ENCODE measurements around the gene TPO. TPM values are rescaled to one million over a fixed set of nuclear protein-coding genes. Genes with fewer than 3 reads are reported as not detected.
"Not testable (repeated sequence)": the region's sequence is repeated elsewhere in the genome, so short reads cannot be mapped to it uniquely, and the experiment has no call there.

Gene TPO
- total RNA-seq, 3 donors from 2014 or later, result 1.3 to 5.7 (median 2.3) TPM

GRCh38 chr2:1378456-1379150, 34.7 kb upstream of the TPO start:
- DNase-seq (no peak), ATAC-seq (no peak)
- no peak for TF ChIP-seq CTCF (IDR thresholded peaks at IDR 0.05)

GRCh38 chr2:1381644-1382043, 31.6 kb upstream of the TPO start:
- intact Hi-C loops (cut with DNase I, micrococcal nuclease), result no loop called here
- no peaks in the 10 kb centered on the region for H3K9me3 ChIP-seq
- no peak for ATAC-seq
- H3K4me1 ChIP-seq (ENCODE audit: low read depth), result no peaks in the 10 kb centered on the region
- DNase-seq, result no peak
- H3K36me3 ChIP-seq (ENCODE audit: low read depth), result no peaks in the 10 kb centered on the region
- no peak for TF ChIP-seq CTCF (IDR thresholded peaks at IDR 0.05)
- no peak overlapping the region for H3K4me3 ChIP-seq

More at GRCh38 chr2:1378456-1379150, 34.7 kb upstream of the TPO start:
- intact Hi-C loops (cut with DNase I, micrococcal nuclease), result no loop called here
- Histone ChIP-seq H3K36me3 (ENCODE audit: low read depth) (no peaks in the 10 kb centered on the region), H3K4me3 (no peak overlapping the region), H3K9me3 (no peaks in the 10 kb centered on the region), H3K4me1 (ENCODE audit: low read depth) (no peaks in the 10 kb centered on the region)

- intact Hi-C loops (cut with DNase I, micrococcal nuclease); H3K4me3 ChIP-seq; H3K4me1 ChIP-seq (ENCODE audit: low read depth); H3K9me3 ChIP-seq; ATAC-seq; H3K36me3 ChIP-seq (ENCODE audit: low read depth); DNase-seq: not testable (repeated sequence)
These were observed 25.1 kb upstream of the TPO start for GRCh38 chr2:1387954-1388725.

GRCh38 chr2:1390118-1390517, 23.1 kb upstream of the TPO start:
- H3K9me3 ChIP-seq; ATAC-seq; H3K4me3 ChIP-seq; H3K4me1 ChIP-seq (ENCODE audit: low read depth); DNase-seq; H3K36me3 ChIP-seq (ENCODE audit: low read depth); intact Hi-C loops (cut with DNase I, micrococcal nuclease): not testable (repeated sequence)

GRCh38 chr2:1393321-1393720, 19.9 kb upstream of the TPO start:
- intact Hi-C loops (cut with DNase I, micrococcal nuclease), result no loop called here
- no peaks in the 10 kb centered on the region for H3K36me3 ChIP-seq (ENCODE audit: low read depth)
- no peak for ATAC-seq
- H3K9me3 ChIP-seq, result no peaks in the 10 kb centered on the region
- TF ChIP-seq CTCF (IDR thresholded peaks at IDR 0.05), result no peak
- H3K4me1 ChIP-seq (ENCODE audit: low read depth), result no peaks in the 10 kb centered on the region
- no peak for DNase-seq
- H3K4me3 ChIP-seq, result no peak overlapping the region

- Histone ChIP-seq H3K9me3 (no peaks in the 10 kb centered on the region), H3K36me3 (ENCODE audit: low read depth) (no peaks in the 10 kb centered on the region), H3K4me3 (no peak overlapping the region), H3K4me1 (ENCODE audit: low read depth) (no peaks in the 10 kb centered on the region)
- TF ChIP-seq CTCF (IDR thresholded peaks at IDR 0.05), result no peak
- intact Hi-C loops (cut with DNase I, micrococcal nuclease), result no loop called here
- no peak for ATAC-seq
- no peak for DNase-seq
These were observed 18.4 kb upstream of the TPO start for GRCh38 chr2:1394709-1395408.

Data from mucosa of descending colon (tissue), 3 donors.